Measurements from ENCODE around the gene ZNF467.

- TF ChIP-seq CTCF (IDR thresholded peaks at IDR 0.05; ENCODE audit: borderline replicate concordance, extremely low read depth, low read length, poor library complexity, severe bottlenecking) (no peak), EZH2 (IDR thresholded peaks at IDR 0.05; ENCODE audit: borderline replicate concordance, low read depth, low read length, severe bottlenecking) (no peak)
Observed at GRCh38 chr7:149779502-149779805, 6.1 kb upstream of the ZNF467 start.
